Subcutaneous abdominal adipose tissue (tissue), 5 donors: ENCODE data around the gene KIAA0586.

ENCODE experiments used
- H3K27ac ChIP-seq: one replicate; pipeline ENCODE4 v1.7.0; 2013; ENCODE audit warnings: low read depth, mild to moderate bottlenecking, inconsistent platforms, low read length, moderate library complexity
- H3K27me3 ChIP-seq, 5 donors: one replicate each; pipeline ENCODE4 v1.7.0; 2013; ENCODE audit warnings: low read length in 5 of 5, inconsistent platforms in 1 of 5; ENCODE audit not compliant: control insufficient read depth in 5 of 5, insufficient read depth in 4 of 5
- H3K36me3 ChIP-seq, 5 donors: one replicate each; pipeline ENCODE4 v1.7.0; 2013; ENCODE audit warnings: low read length in 5 of 5; ENCODE audit not compliant: control insufficient read depth in 5 of 5, insufficient read depth in 5 of 5
- H3K4me1 ChIP-seq, 5 donors: one replicate each; pipeline ENCODE4 v1.7.0; 2013; ENCODE audit warnings: low read length in 5 of 5, mild to moderate bottlenecking in 3 of 5, moderate library complexity in 1 of 5; ENCODE audit not compliant: control insufficient read depth in 5 of 5, insufficient read depth in 5 of 5
- H3K4me3 ChIP-seq, 5 donors: one replicate each; pipeline ENCODE4 v1.7.0; 2013; ENCODE audit warnings: low read length in 5 of 5, low read depth in 1 of 5
- H3K9ac ChIP-seq, 5 donors: one replicate each; pipeline ENCODE4 v1.7.0; 2013; ENCODE audit warnings: low read length in 5 of 5, mild to moderate bottlenecking in 4 of 5, moderate library complexity in 3 of 5
- H3K9me3 ChIP-seq, 5 donors: one replicate each; pipeline ENCODE4 v1.7.0; 2013; ENCODE audit warnings: low read length in 5 of 5; ENCODE audit not compliant: control insufficient read depth in 5 of 5
- donor health status: healthy.
- donor health status: healthy.
- donor health status: healthy.
- donor health status: healthy.
- donor health status: healthy.

The KIAA0586 gene

GRCh38 chr14:58427281-58428117 is at the start of gene KIAA0586, which contains the start of gene TIMM9:
KIAA0586 (plus strand) TSS chr14:58427719; CDS start chr14:58428265, 546 bp downstream.
TIMM9 (minus strand) TSS chr14:58427531; CDS start chr14:58411945, 15,586 bp downstream.
- peaks cover 4 to 16% (median 8%) of the 10 kb centered on the region in 5 donors for H3K36me3 ChIP-seq

GRCh38 chr14:58390830-58391229 is 36.7 kb upstream of the KIAA0586 start:
- Histone ChIP-seq H3K9ac (no peak overlapping the region), H3K27me3 (no peaks in the 10 kb centered on the region), H3K9me3 (no peaks in the 10 kb centered on the region)

More at GRCh38 chr14:58427281-58428117, at the start of gene KIAA0586, which contains the start of gene TIMM9:
- Histone ChIP-seq H3K9ac (peak within 1 kb of the TSS; percentile 76 to 99 (median 99)), H3K4me3 (peak within 1 kb of the TSS; percentile 89 to 99 (median 95)), H3K4me1 (peaks cover 0 to 29% (median 20%) of the 10 kb centered on the region in 5 donors), H3K27ac (peak within 1 kb of the TSS; percentile 95), H3K27me3 (no peaks in the 10 kb centered on the region), H3K9me3 (no peaks in the 10 kb centered on the region)

GRCh38 chr14:58395562-58395811 is 32.0 kb upstream of the KIAA0586 start:
- H3K9ac ChIP-seq: peak overlapping the region in 2 of 5 donors; percentile 28 to 33
- H3K27ac ChIP-seq: no peak overlapping the region
- H3K36me3 ChIP-seq: no peaks in the 10 kb centered on the region
- peaks cover 0 to 13% (median 11%) of the 10 kb centered on the region in 5 donors for H3K4me1 ChIP-seq
- H3K27me3 ChIP-seq: no peaks in the 10 kb centered on the region
- no peaks in the 10 kb centered on the region for H3K9me3 ChIP-seq
- H3K4me3 ChIP-seq: peak overlapping the region; percentile 64 to 83 (median 71)

More at GRCh38 chr14:58390830-58391229, 36.7 kb upstream of the KIAA0586 start:
- H3K4me3 ChIP-seq: no peak overlapping the region
- no peak overlapping the region for H3K27ac ChIP-seq
- H3K36me3 ChIP-seq: no peaks in the 10 kb centered on the region
- peaks cover 0 to 6% (median 6%) of the 10 kb centered on the region in 5 donors for H3K4me1 ChIP-seq

GRCh38 chr14:58395812-58396788 is 31.4 kb upstream of the KIAA0586 start, which contains the start of gene TOMM20L:
TOMM20L (plus strand) TSS chr14:58395930; CDS start chr14:58395958, 28 bp downstream.
- Histone ChIP-seq H3K4me3 (peak within 1 kb of the TSS; percentile 64 to 83 (median 71)), H3K27me3 (no peaks in the 10 kb centered on the region), H3K27ac (peak within 1 kb of the TSS; percentile 60), H3K4me1 (peaks cover 0 to 13% (median 11%) of the 10 kb centered on the region in 5 donors), H3K36me3 (no peaks in the 10 kb centered on the region), H3K9me3 (no peaks in the 10 kb centered on the region), H3K9ac (peak within 1 kb of the TSS; percentile 48 to 95 (median 76))

GRCh38 chr14:58397156-58397555 is 30.4 kb upstream of the KIAA0586 start:
- H3K4me1 ChIP-seq: peaks cover 0 to 13% (median 11%) of the 10 kb centered on the region in 5 donors
- no peak overlapping the region for H3K4me3 ChIP-seq
- no peak overlapping the region for H3K27ac ChIP-seq
- H3K36me3 ChIP-seq: no peaks in the 10 kb centered on the region
- H3K27me3 ChIP-seq: no peaks in the 10 kb centered on the region
- no peaks in the 10 kb centered on the region for H3K9me3 ChIP-seq
- no peak overlapping the region for H3K9ac ChIP-seq

- no peaks in the 10 kb centered on the region for H3K9me3 ChIP-seq
- no peak overlapping the region for H3K4me3 ChIP-seq
- no peak overlapping the region for H3K27ac ChIP-seq
- H3K9ac ChIP-seq: no peak overlapping the region
- peaks cover 0 to 13% (median 11%) of the 10 kb centered on the region in 5 donors for H3K4me1 ChIP-seq
- no peaks in the 10 kb centered on the region for H3K36me3 ChIP-seq
- H3K27me3 ChIP-seq: no peaks in the 10 kb centered on the region
These were observed 29.0 kb upstream of the KIAA0586 start for GRCh38 chr14:58398495-58398894.

GRCh38 chr14:58398895-58399294 is 28.6 kb upstream of the KIAA0586 start:
- no peak overlapping the region for H3K4me3 ChIP-seq
- no peak overlapping the region for H3K27ac ChIP-seq
- H3K9ac ChIP-seq: no peak overlapping the region
- no peaks in the 10 kb centered on the region for H3K36me3 ChIP-seq
- H3K4me1 ChIP-seq: peaks cover 0 to 13% (median 11%) of the 10 kb centered on the region in 5 donors
- H3K27me3 ChIP-seq: no peaks in the 10 kb centered on the region
- no peaks in the 10 kb centered on the region for H3K9me3 ChIP-seq

- Histone ChIP-seq H3K4me1 (peaks cover 0 to 1% (median 0%) of the 10 kb centered on the region in 5 donors), H3K27me3 (no peaks in the 10 kb centered on the region), H3K36me3 (no peaks in the 10 kb centered on the region), H3K27ac (no peak overlapping the region), H3K9me3 (no peaks in the 10 kb centered on the region), H3K4me3 (no peak overlapping the region), H3K9ac (no peak overlapping the region)
These were observed 25.9 kb upstream of the KIAA0586 start for GRCh38 chr14:58401587-58401986.

- Histone ChIP-seq H3K27ac (no peak overlapping the region), H3K36me3 (peaks cover 25 to 42% (median 34%) of the 10 kb centered on the region in 5 donors), H3K9me3 (no peaks in the 10 kb centered on the region), H3K4me1 (no peaks in the 10 kb centered on the region), H3K27me3 (no peaks in the 10 kb centered on the region), H3K9ac (no peak overlapping the region), H3K4me3 (no peak overlapping the region)
These were observed 18.8 kb upstream of the KIAA0586 start for GRCh38 chr14:58408681-58409215.
